HG03565 (cell line): ENCODE results near the gene ADARB2.
"Not testable (repeated sequence)": the region's sequence is repeated elsewhere in the genome, so short reads cannot be mapped to it uniquely, and the experiment has no call there.

Experiments
- ATAC-seq: cut with Tn5 transposase; IDR thresholded peaks from one replicate; pipeline ENCODE4 v1.9.1; 2021; ENCODE audit warnings: mild to moderate bottlenecking, moderate library complexity; ENCODE audit not compliant: unreplicated experiment

Gene ADARB2

GRCh38 chr10:1475098-1475591 lies 262.2 kb downstream of the ADARB2 start:
- no peak for ATAC-seq

GRCh38 chr10:1474376-1475097 lies 262.8 kb downstream of the ADARB2 start:
- ATAC-seq: no peak

- ATAC-seq: no peak
Measured at GRCh38 chr10:1473874-1474273, 263.5 kb downstream of the ADARB2 start.

DNA sequence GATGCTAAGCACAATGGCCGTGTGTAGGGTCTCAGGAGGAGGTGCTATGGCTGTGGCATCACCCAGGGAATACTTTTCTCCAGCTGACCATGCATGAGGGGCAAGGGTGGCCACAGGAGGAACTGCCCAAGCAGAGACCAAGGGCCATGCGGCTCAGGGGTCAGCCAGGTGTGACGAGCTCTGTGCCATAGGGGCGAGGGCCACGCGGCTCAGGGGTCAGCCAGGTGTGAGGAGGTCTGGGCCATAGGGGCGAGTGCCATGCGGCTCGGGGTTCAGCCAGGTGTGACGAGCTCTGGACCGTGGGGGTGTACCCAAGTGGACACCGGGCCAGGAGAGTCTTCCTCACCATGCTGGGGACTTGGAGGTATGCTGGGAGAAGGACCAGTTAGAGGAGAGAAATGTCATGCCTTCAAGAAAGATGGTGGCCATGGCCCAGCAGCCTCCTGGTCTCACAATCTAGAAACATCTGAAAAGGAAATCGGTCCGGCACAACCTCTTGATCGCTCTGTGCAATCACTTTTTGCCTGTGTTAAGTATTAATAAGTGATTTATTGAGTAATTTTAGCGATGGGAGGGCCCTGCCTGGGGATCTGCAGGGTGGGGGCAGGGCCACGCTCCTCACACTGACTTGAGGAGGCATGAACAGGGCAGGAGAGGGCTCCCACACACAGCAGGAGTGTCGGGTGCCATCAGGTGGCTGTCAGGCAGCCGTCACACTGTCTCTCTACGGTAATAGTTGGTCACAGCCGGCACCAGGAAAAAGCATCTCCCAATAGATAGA lies 265.0 kb downstream of the ADARB2 start:
- no peak for ATAC-seq

- no peak for ATAC-seq
Measured at GRCh38 chr10:1468811-1469210, 268.5 kb downstream of the ADARB2 start.

- no peak for ATAC-seq
Measured at GRCh38 chr10:1467334-1468076, 269.8 kb downstream of the ADARB2 start.

- ATAC-seq: no peak
Measured at GRCh38 chr10:1465993-1466764, 271.1 kb downstream of the ADARB2 start.

- no peak for ATAC-seq
Measured at GRCh38 chr10:1465418-1465911, 271.9 kb downstream of the ADARB2 start.

DNA sequence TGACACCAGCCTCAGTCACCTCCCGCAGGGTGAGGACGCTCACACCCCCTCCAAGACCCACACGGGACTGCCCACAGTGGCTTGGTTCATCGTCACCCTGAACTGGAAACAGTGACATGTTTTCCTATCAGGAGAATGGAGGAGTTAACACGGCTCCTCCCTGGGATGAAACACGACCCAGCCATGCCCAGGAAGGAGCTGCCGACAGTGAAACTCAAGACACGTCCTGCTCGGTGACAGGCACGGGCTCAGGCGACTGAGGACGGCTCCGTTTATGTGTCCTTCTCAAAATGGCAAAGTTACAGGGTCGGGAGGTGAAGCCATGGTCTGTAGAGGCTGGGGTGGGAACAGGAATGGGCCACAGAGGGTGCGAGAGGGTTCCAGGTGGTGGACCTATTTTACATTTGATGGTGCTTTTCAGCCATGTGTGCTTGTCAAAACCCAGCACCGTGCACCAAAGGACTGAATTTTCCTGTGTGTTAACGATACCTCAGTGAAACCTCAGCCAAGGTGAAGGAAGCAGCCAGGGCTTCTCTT lies 272.4 kb downstream of the ADARB2 start:
- no peak for ATAC-seq

GRCh38 chr10:1463971-1464370 lies 273.4 kb downstream of the ADARB2 start:
- ATAC-seq: not testable (repeated sequence)

GRCh38 chr10:1462994-1463633 lies 274.2 kb downstream of the ADARB2 start:
- ATAC-seq: no peak

DNA sequence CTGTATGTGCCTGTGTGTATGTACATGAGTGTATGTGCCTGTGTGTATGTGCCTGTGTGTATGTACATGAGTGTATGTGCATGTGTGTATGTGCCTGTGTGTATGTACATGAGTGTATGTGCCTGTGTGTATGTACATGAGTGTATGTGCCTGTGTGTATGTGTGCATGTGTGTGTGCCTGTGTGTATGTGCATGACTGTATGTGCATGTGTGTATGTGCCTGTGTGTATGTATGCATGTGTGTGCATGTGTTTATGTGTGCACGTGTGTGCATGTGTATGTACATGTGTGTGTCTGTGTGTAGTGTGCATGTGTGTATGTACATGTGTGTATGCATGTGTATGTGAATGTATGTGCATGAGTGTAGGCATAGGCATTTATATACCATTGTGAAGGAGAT lies 274.8 kb downstream of the ADARB2 start:
- no peak for ATAC-seq

- ATAC-seq: no peak
Measured at GRCh38 chr10:1462032-1462431, 275.3 kb downstream of the ADARB2 start.

- no peak for ATAC-seq
Measured at GRCh38 chr10:1461016-1461415, 276.3 kb downstream of the ADARB2 start.

- ATAC-seq: not testable (repeated sequence)
Measured at GRCh38 chr10:1459664-1460063, 277.7 kb downstream of the ADARB2 start.

DNA sequence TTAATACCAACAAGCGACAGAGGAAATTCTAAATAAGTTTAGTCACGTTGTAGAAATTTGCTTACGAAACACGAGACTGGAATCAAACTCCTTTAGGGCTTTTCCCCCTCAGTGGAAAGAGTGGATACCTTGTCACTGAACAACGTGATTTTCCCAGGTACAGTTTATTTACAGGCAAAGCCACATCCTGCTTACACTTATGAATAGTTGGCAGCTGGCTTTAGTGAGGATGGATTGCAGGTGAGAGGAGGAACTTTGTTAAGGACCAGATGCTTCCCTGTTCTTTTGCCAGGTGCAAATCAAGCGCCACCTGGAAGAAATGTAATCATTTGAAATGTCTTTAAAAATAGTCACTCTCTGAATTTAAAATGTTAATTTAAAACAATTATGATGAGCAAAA lies 282.4 kb downstream of the ADARB2 start:
- no peak for ATAC-seq

DNA sequence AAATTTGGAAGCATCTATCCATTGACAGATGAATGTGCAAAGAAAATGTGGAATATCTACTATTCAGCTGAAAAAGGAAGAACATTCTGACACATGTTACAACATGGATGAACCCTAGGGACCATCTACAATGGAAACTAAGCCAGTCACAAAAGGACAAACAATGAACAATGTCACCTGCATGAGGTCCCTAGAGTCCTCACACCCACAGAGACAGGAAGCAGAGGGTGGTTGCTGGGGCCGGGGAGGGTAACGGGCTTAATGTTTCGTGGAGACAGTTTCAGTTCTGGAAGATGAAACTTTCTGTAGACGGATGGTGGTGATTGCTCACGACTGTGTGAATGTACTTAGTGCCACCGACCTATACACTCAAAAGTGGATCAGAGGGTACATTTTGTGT lies 282.9 kb downstream of the ADARB2 start:
- ATAC-seq: peak; percentile 96

DNA sequence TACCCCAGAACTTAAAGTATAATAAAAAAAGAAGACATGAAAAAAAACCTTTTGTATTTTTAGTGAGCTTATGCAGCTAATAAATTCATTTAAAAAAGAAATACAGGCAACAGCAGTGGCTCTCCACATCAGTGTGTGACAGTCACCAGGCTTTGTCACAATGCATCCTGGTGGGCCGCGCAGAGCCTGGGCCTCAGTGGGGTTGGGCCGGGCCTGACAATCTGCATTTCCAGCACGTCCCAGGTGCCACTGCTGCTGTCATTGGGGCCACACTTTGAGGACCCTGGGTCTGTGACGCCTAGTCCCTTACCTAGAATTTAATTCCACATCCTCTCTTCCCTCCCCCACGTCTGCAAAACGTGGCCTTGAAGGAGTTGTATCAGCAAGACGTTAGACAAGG lies 284.5 kb downstream of the ADARB2 start:
- ATAC-seq: no peak

DNA sequence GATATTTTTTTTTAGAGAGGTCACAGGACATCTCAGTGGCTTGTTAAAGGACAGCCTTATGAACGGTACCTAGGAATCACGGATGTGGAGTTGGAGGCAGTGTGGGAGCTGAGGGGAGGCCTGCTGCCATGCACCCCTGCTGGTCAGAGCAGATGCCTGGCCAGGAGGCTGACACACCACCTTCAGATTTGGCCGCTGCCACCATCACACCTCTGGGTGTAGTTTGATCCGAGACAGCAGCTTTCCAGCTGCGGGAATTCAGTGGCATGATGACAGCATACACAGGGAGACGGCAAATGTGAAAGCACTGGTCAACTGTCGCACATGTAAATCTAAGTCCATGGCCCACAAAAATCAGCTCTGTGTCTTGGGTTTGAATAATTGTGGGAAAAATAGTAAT lies 285.4 kb downstream of the ADARB2 start:
- ATAC-seq: no peak

GRCh38 chr10:1451362-1451888 lies 285.9 kb downstream of the ADARB2 start:
- no peak for ATAC-seq
